ENCODE data around the gene MINDY2. TPM values are rescaled to one million over a fixed set of nuclear protein-coding genes. Genes with fewer than 3 reads are reported as not detected.

Gene MINDY2, protein sequence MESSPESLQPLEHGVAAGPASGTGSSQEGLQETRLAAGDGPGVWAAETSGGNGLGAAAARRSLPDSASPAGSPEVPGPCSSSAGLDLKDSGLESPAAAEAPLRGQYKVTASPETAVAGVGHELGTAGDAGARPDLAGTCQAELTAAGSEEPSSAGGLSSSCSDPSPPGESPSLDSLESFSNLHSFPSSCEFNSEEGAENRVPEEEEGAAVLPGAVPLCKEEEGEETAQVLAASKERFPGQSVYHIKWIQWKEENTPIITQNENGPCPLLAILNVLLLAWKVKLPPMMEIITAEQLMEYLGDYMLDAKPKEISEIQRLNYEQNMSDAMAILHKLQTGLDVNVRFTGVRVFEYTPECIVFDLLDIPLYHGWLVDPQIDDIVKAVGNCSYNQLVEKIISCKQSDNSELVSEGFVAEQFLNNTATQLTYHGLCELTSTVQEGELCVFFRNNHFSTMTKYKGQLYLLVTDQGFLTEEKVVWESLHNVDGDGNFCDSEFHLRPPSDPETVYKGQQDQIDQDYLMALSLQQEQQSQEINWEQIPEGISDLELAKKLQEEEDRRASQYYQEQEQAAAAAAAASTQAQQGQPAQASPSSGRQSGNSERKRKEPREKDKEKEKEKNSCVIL
- total RNA-seq (2013; cell fraction: nucleolus; rRNA removed), result 28.7 and 35.6 TPM in 2 replicates
- total RNA-seq (2014; rRNA removed) (2.7 and 2.8 TPM in 2 replicates), total RNA-seq (2014; rRNA removed; fragmentation: Illumina TruSeq; extraction: Trizol) (3.6 and 3.8 TPM in 2 replicates), total RNA-seq (2021) (4.2 and 5.2 TPM in 2 replicates), polyA plus RNA-seq (2011; rRNA removed) (6.0 and 12.9 TPM in 2 replicates), polyA plus RNA-seq (2014; fragmentation: Illumina TruSeq; extraction: Trizol) (2.4 and 3.3 TPM in 2 replicates), polyA plus RNA-seq (2014; fragmentation: Nextera tagmentation; extraction: Ambion mirVana) (under 1 TPM; 0.73 to 0.74 TPM), polyA plus RNA-seq (2014; rRNA removed) (1.5 and 2.2 TPM in 2 replicates), polyA plus RNA-seq (2016; fragmentation: Nextera tagmentation; extraction: Ambion mirVana) (1 to 10 TPM; 8.9 to 9.4 TPM), polyA minus RNA-seq (2011; rRNA and poly(A)+ RNA removed) (7.1 and 15.5 TPM in 2 replicates), Bru-seq, nascent RNA (percentile 67 among the genes with signal in this experiment), BruChase-seq, experiment 1, labeled RNA remaining after a 6-hour chase (percentile 68 among the genes with signal in this experiment), BruChase-seq, experiment 2, labeled RNA remaining after a 2-hour chase (percentile 70 among the genes with signal in this experiment)
- 1.7 TPM for polyA plus RNA-seq (2011; ENCODE audit: low read depth)
- polyA plus RNA-seq (2011; cell fraction: cytosol; rRNA removed), result 1.9 and 2.0 TPM in 2 replicates
- 3.8 TPM in 2 replicates for polyA plus RNA-seq (2011; cell fraction: nucleus; rRNA removed)
- 3.0 and 4.5 TPM in 2 replicates for polyA plus RNA-seq (2012)
- polyA minus RNA-seq (2011; cell fraction: cytosol; rRNA and poly(A)+ RNA removed), result 3.4 and 4.8 TPM in 2 replicates
- 5.0 and 6.1 TPM in 2 replicates for polyA minus RNA-seq (2011; cell fraction: nucleus; rRNA and poly(A)+ RNA removed)
- long read RNA-seq, experiment 1, full-length matches to known transcripts, result 7 of 9 reads
- long read RNA-seq, experiment 1, partial matches to known transcripts, result 0 of 9 reads
- long read RNA-seq, experiment 1, other reads (novel, unspliced or antisense), result 2 of 9 reads
- long read RNA-seq, experiment 2, full-length matches to known transcripts, result 4 of 8 reads
- long read RNA-seq, experiment 2, partial matches to known transcripts, result 0 of 8 reads
- long read RNA-seq, experiment 2, other reads (novel, unspliced or antisense), result 4 of 8 reads

GRCh38 chr15:58770857-58771620 lies at the start of gene MINDY2:
Gene MINDY2 (plus strand): TSS chr15:58771302. CDS start chr15:58771396, 94 bp downstream.
- WGBS (ENCODE audit: insufficient coverage, insufficient replicate concordance, low lambda C conversion rate, missing lambda C conversion rate), result 1% methylated on average over 70 of the region's 75 CpGs
- BruUV-seq (replicated peaks), result no TSS peak
- FAIRE-seq, result peak; percentile 83
- TF ChIP-seq SIN3A (IDR thresholded peaks at IDR 0.05; ENCODE audit: low read depth, low read length), result peak; percentile 89
- TF ChIP-seq CHD2 (IDR thresholded peaks at IDR 0.05; ENCODE audit: borderline replicate concordance, low read depth, low read length), result peak; percentile 55; the same call in 1 of the 2 replicates
- peak; percentile 85 for TF ChIP-seq POLR2AphosphoS5 (IDR thresholded peaks at IDR 0.05; ENCODE audit: low read length)
- no peak for TF ChIP-seq KLF5 (IDR thresholded peaks at IDR 0.05; ENCODE audit: partially characterized antibody)
- TF ChIP-seq CBX3 (IDR thresholded peaks at IDR 0.05; ENCODE audit: borderline replicate concordance, low read depth), result no peak
- no peak for TF ChIP-seq PBX3 (IDR thresholded peaks at IDR 0.05; ENCODE audit: insufficient replicate concordance, low read depth, low read length)
- no peak for TF ChIP-seq SREBF1 (IDR thresholded peaks at IDR 0.05; ENCODE audit: low read length)
- TF ChIP-seq ZNF274 (IDR thresholded peaks at IDR 0.05; ENCODE audit: insufficient read depth, insufficient read length), result no peak
- TF ChIP-seq USF2 (IDR thresholded peaks at IDR 0.05; ENCODE audit: borderline replicate concordance, low read depth, low read length), result peak; percentile 86
- TF ChIP-seq, protein P1, sequence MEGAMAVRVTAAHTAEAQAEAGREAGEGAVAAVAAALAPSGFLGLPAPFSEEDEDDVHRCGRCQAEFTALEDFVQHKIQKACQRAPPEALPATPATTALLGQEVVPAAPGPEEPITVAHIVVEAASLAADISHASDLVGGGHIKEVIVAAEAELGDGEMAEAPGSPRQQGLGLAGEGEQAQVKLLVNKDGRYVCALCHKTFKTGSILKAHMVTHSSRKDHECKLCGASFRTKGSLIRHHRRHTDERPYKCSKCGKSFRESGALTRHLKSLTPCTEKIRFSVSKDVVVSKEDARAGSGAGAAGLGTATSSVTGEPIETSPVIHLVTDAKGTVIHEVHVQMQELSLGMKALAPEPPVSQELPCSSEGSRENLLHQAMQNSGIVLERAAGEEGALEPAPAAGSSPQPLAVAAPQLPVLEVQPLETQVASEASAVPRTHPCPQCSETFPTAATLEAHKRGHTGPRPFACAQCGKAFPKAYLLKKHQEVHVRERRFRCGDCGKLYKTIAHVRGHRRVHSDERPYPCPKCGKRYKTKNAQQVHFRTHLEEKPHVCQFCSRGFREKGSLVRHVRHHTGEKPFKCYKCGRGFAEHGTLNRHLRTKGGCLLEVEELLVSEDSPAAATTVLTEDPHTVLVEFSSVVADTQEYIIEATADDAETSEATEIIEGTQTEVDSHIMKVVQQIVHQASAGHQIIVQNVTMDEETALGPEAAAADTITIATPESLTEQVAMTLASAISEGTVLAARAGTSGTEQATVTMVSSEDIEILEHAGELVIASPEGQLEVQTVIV (IDR thresholded peaks at IDR 0.05; ENCODE audit: borderline replicate concordance, partially characterized antibody), result no peak
- TF ChIP-seq FOXK2 (IDR thresholded peaks at IDR 0.05), result peak; percentile 39; the same call in 1 of the 2 replicates

More at GRCh38 chr15:58770857-58771620, at the start of gene MINDY2:
- CTCF ChIA-PET, result interaction anchor here (0.6 to 2.7 kb wide), 22 partner anchors 9 to 758 kb away, joined by 3 to 28 read pairs (median 4); partner anchors contain the start of gene ADAM10
- Histone ChIP-seq H3K9me3 (replicated peaks; ENCODE audit: control insufficient read depth, insufficient read depth, low read length) (no peaks in the 10 kb centered on the region), H4K20me1 (ENCODE audit: control insufficient read depth, insufficient read depth) (no peaks in the 10 kb centered on the region), H3K27ac (ENCODE audit: control insufficient read depth, insufficient read depth) (peak within 1 kb of the TSS; percentile 82), H3K36me3 (ENCODE audit: control insufficient read depth in 2 of 2, insufficient read depth in 2 of 2, low read length in 1 of 2) (no peaks in the 10 kb centered on the region), H3K4me1 (ENCODE audit: control insufficient read depth, insufficient read depth, low read length) (no peaks in the 10 kb centered on the region), H3K9ac (ENCODE audit: control insufficient read depth, insufficient read depth, low read length) (peak within 1 kb of the TSS; percentile 83), H3K4me2 (ENCODE audit: control insufficient read depth, insufficient read depth) (peak within 1 kb of the TSS; percentile 93), H3K27me3 (replicated peaks in 1 of 2; ENCODE audit: control insufficient read depth in 2 of 2, insufficient read depth in 2 of 2, low read length in 1 of 2) (no peaks in the 10 kb centered on the region), H3K79me2 (ENCODE audit: control insufficient read depth, insufficient read depth, low read length) (peaks cover 19% of the 10 kb centered on the region), H2AFZ (ENCODE audit: control insufficient read depth, low read depth, low read length) (peak within 1 kb of the TSS; percentile 94), H3K4me3 (peak within 1 kb of the TSS; percentile 91)
- SMC1A ChIA-PET (ENCODE audit: uncharacterized antibody, unreplicated experiment), result interaction anchor here (0.6 to 2.5 kb wide), 26 partner anchors 9 to 722 kb away, joined by 3 to 31 read pairs (median 4); partner anchors contain the start of gene ADAM10
- in situ Hi-C loops (cut with MboI) (no loop called here), intact Hi-C loops (cut with micrococcal nuclease; ENCODE audit: unreplicated experiment) (loop anchor here (1.0 kb wide), 1 partner anchor 22 kb away; the partner anchor contains the start of gene ADAM10)
- peak; percentile 97 for ATAC-seq
- RAD21 ChIA-PET (ENCODE audit: unreplicated experiment), result interaction anchor here (0.5 to 2.9 kb wide), 33 partner anchors 9 to 758 kb away, joined by 3 to 38 read pairs (median 4); partner anchors contain the start of gene ADAM10
- POLR2A ChIA-PET, result interaction anchor here (0.6 to 2.2 kb wide), 17 partner anchors 11 to 217 kb away, joined by 3 to 21 read pairs (median 3); partner anchors contain the start of genes ADAM10 and RNF111
- peak; percentile 94 for DNase-seq (ENCODE audit: low read depth, low spot score)

Data from GM12878 (cell line).